ENCODE data around the gene LONRF2. TPM values are rescaled to one million over a fixed set of nuclear protein-coding genes. Genes with fewer than 3 reads are reported as not detected.

Gene LONRF2
- total RNA-seq, 4 donors from 2014 or later: 33.6 to 45.1 (median 39.5) TPM

DNA sequence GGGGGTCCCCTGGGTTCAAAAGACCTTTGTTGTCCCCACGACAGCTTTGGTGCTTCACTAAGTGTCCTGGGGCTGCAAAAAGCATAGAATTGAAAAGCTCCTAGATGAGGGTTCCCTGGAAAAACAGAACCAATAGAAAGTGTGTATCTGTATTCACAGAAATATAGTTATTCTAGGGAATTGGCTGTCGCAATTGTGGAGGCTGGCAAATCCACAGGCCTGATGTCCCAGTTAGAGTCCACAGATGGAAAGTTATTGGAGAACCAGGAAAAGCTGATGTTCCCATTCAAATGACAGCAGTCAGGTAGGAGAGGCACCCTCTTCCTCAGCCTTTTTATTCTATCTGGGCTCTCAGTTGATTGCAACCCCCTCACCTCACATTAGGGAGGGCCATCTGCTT, 65.5 kb downstream of the LONRF2 start:
- Histone ChIP-seq H3K4me3 (no peak overlapping the region), H3K36me3 (no peaks in the 10 kb centered on the region), H3K9me3 (no peaks in the 10 kb centered on the region), H3K27me3 (no peaks in the 10 kb centered on the region), H3K27ac (replicated peaks in 1 of 4) (no peak overlapping the region), H3K4me1 (peaks cover 6 to 27% (median 21%) of the 10 kb centered on the region in 4 donors)
- TF ChIP-seq POLR2AphosphoS5 (IDR thresholded peaks at IDR 0.05) (no peak), EP300 (IDR thresholded peaks at IDR 0.05) (no peak), POLR2A (IDR thresholded peaks at IDR 0.05; ENCODE audit: low read depth) (no peak), CTCF (IDR thresholded peaks at IDR 0.05) (no peak)
- no peak for DNase-seq (ENCODE audit: extremely low spot score)
- WGBS: 94% methylated on average over 2 of the region's 2 CpGs
- intact Hi-C loops (cut with DNase I): no loop called here

DNA sequence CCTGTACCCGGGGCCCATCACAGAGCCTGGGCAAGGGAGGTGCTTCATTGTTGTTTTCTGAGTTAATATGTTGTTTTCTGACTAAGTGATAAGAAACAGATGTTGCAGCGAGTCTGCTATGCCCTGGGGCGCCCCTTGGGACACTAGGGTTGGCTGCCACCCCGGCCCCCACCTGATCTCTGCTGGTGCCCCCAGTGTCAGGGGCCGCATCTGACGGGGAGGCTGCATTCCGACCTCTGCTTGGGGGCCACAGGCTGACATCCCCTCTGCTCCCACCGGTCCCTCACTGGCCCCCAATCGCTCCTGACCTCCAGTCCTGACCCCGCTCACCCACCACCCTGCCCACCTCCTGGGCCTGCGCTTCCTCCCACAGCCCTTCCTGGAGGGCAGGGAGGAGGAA, 65.9 kb downstream of the LONRF2 start:
- Histone ChIP-seq H3K27me3 (no peaks in the 10 kb centered on the region), H3K4me3 (no peak overlapping the region), H3K36me3 (no peaks in the 10 kb centered on the region), H3K9me3 (no peaks in the 10 kb centered on the region), H3K27ac (replicated peaks in 1 of 4) (no peak overlapping the region), H3K4me1 (peaks cover 6 to 27% (median 21%) of the 10 kb centered on the region in 4 donors)
- TF ChIP-seq EP300 (IDR thresholded peaks at IDR 0.05) (no peak), POLR2A (IDR thresholded peaks at IDR 0.05; ENCODE audit: low read depth) (no peak)
- 95% methylated on average over 10 of the region's 11 CpGs for WGBS
- DNase-seq (ENCODE audit: extremely low spot score): no peak
- intact Hi-C loops (cut with DNase I): no loop called here

GRCh38 chr2:100254646-100255210, 67.6 kb downstream of the LONRF2 start:
- intact Hi-C loops (cut with DNase I): no loop called here
- 90% methylated on average over 16 of the region's 16 CpGs for WGBS
- no peak overlapping the region for H3K27ac ChIP-seq (replicated peaks in 1 of 4)
- H3K27me3 ChIP-seq: no peaks in the 10 kb centered on the region
- no peak for DNase-seq (ENCODE audit: extremely low spot score)
- H3K4me3 ChIP-seq: no peak overlapping the region
- no peak for TF ChIP-seq POLR2A (IDR thresholded peaks at IDR 0.05; ENCODE audit: low read depth)
- TF ChIP-seq POLR2AphosphoS5 (IDR thresholded peaks at IDR 0.05): no peak
- TF ChIP-seq EP300 (IDR thresholded peaks at IDR 0.05): no peak
- TF ChIP-seq CTCF (IDR thresholded peaks at IDR 0.05): no peak
- H3K9me3 ChIP-seq: no peaks in the 10 kb centered on the region
- H3K36me3 ChIP-seq: no peaks in the 10 kb centered on the region
- peaks cover 6 to 21% (median 17%) of the 10 kb centered on the region in 4 donors for H3K4me1 ChIP-seq

GRCh38 chr2:100253786-100254185, 68.5 kb downstream of the LONRF2 start:
- intact Hi-C loops (cut with DNase I): no loop called here

More at GRCh38 chr2:100253786-100254185, 68.5 kb downstream of the LONRF2 start:
- H3K27ac ChIP-seq (replicated peaks in 1 of 4): no peak overlapping the region
- no peaks in the 10 kb centered on the region for H3K9me3 ChIP-seq
- whole genome bisulfite sequencing: 100% methylated on average over 5 of the region's 5 CpGs
- peaks cover 6 to 21% (median 17%) of the 10 kb centered on the region in 4 donors for H3K4me1 ChIP-seq
- TF ChIP-seq POLR2AphosphoS5 (IDR thresholded peaks at IDR 0.05) (no peak), EP300 (IDR thresholded peaks at IDR 0.05) (no peak), CTCF (IDR thresholded peaks at IDR 0.05) (no peak), POLR2A (IDR thresholded peaks at IDR 0.05; ENCODE audit: low read depth) (no peak)
- H3K27me3 ChIP-seq: no peaks in the 10 kb centered on the region
- no peak for DNase-seq (ENCODE audit: extremely low spot score)
- no peak overlapping the region for H3K4me3 ChIP-seq
- no peaks in the 10 kb centered on the region for H3K36me3 ChIP-seq

Data from esophagus muscularis mucosa (tissue), 4 donors.